ENCODE data around the gene PLA2G15.

The PLA2G15 gene

GRCh38 chr16:68299571-68300453 is 54.6 kb downstream of the PLA2G15 start:
- no peak for DNase-seq

GRCh38 chr16:68300734-68301459 is 55.7 kb downstream of the PLA2G15 start:
- DNase-seq: no peak

DNA sequence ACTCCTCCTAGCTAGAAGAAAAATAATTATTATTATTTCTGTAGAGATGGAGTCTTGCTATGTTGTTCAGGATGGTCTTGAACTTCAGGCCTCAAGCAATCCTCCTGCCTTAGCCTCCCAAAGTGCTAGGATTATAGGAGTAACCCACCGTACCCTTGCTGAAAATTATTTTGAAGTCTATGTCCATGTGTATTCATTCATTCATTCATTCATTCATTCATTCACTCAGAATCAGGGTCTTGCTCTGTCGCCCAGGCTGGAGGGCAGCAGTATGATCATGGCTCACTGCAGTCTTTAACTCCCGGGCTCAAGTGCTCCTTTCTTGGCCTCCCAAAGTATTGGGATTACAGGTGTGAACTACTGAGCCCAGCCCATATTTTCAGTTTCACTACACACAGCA is 61.5 kb downstream of the PLA2G15 start:
- DNase-seq: no peak

- no peak for DNase-seq
Observed at GRCh38 chr16:68309799-68310198, 64.6 kb downstream of the PLA2G15 start.

DNA sequence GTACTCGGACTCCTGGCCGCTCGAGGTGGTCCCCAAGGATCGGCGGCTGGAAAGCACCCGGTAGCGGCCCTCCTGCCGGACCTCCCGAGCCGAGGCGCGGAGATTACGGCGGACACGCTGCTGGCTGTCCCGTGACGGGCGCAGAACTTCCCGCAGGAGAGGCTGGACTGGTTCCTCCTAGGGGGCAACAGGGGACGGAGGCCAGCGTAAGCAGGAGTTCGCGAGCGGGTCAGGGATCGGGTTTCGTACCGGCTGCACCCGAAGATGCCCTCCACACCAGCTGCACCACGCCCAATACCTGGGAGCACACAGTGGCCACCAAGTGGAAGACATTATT is 65.2 kb downstream of the PLA2G15 start:
- DNase-seq: no peak

Measured in activated CD4-positive, alpha-beta T cell treated with anti-CD3 and anti-CD28 coated beads for 48 hours (primary cell).